ENCODE measurements around the gene PSMB3.
A peak's percentile ranks its signal among the peaks of the same experiment; 100 is the strongest.

The PSMB3 gene

GRCh38 chr17:38800237-38800760 is 47.8 kb downstream of the PSMB3 start:
- H3K4me3 ChIP-seq (ENCODE audit: low read depth, low read length) = peak overlapping the region; percentile 80
- no peak for TF ChIP-seq CTCF (IDR thresholded peaks at IDR 0.05; ENCODE audit: borderline replicate concordance, insufficient read depth, low read depth, low read length)

- no peak overlapping the region for H3K4me3 ChIP-seq (ENCODE audit: low read depth, low read length)
- no peak for TF ChIP-seq CTCF (IDR thresholded peaks at IDR 0.05; ENCODE audit: borderline replicate concordance, insufficient read depth, low read depth, low read length)
Observed at GRCh38 chr17:38809828-38810227, 57.3 kb downstream of the PSMB3 start.

Data from GM12875 (cell line).